ENCODE measurements around the gene SPATA2.

The SPATA2 gene

GRCh38 chr20:49928411-49929141 is 13.2 kb upstream of the SPATA2 start:
- peak; percentile 30 to 52 for DNase-seq

GRCh38 chr20:49925901-49926454 is 10.6 kb upstream of the SPATA2 start:
- DNase-seq = no peak

GRCh38 chr20:49924247-49924646 is 8.9 kb upstream of the SPATA2 start:
- no peak for DNase-seq

- no peak for DNase-seq
Measured at GRCh38 chr20:49919461-49919860, 4.1 kb upstream of the SPATA2 start.

GRCh38 chr20:49919009-49919408 is 3.7 kb upstream of the SPATA2 start:
- DNase-seq = no peak

GRCh38 chr20:49918446-49918845 is 3.1 kb upstream of the SPATA2 start:
- no peak for DNase-seq

GRCh38 chr20:49916146-49917002 is 1.0 kb upstream of the SPATA2 start:
- no peak for DNase-seq

- DNase-seq = no peak
Measured at GRCh38 chr20:49915118-49915379, 280 bp downstream of the SPATA2 start.

GRCh38 chr20:49914310-49915117 is 815 bp downstream of the SPATA2 start:
- DNase-seq = no peak

GRCh38 chr20:49913399-49914047 is 1.8 kb downstream of the SPATA2 start:
- no peak for DNase-seq

- no peak for DNase-seq
Measured at GRCh38 chr20:49910340-49910706, 5.0 kb downstream of the SPATA2 start.

- DNase-seq = peak in 1 of 2 experiments; percentile 33
Measured at GRCh38 chr20:49909499-49910339, 5.6 kb downstream of the SPATA2 start.

- DNase-seq = no peak
Measured at GRCh38 chr20:49908258-49908565, 7.1 kb downstream of the SPATA2 start.

- DNase-seq = no peak
Measured at GRCh38 chr20:49907405-49908257, 7.7 kb downstream of the SPATA2 start.

GRCh38 chr20:49906615-49907154 is 8.6 kb downstream of the SPATA2 start:
- DNase-seq = no peak

- DNase-seq = no peak
Measured at GRCh38 chr20:49906101-49906604, 9.2 kb downstream of the SPATA2 start.

GRCh38 chr20:49905415-49906091 is 9.8 kb downstream of the SPATA2 start:
- DNase-seq = no peak

- DNase-seq = no peak
Measured at GRCh38 chr20:49904440-49905214, 10.7 kb downstream of the SPATA2 start.

- peak in 1 of 2 experiments; percentile 27 for DNase-seq
Measured at GRCh38 chr20:49901588-49901987, 13.7 kb downstream of the SPATA2 start.

All from cerebellar nuclear complex (tissue), 1 donor.